HepG2 (cell line): ENCODE data around the gene RLF. TPM values are rescaled to one million over a fixed set of nuclear protein-coding genes. Genes with fewer than 3 reads are reported as not detected.

Source experiments
- ATAC-seq: fragments of 200-7000 bp; cut with Tn5 transposase; 3 replicates; pipeline ENCODE4 v1.9.1; 2020; ENCODE audit warnings: mild to moderate bottlenecking, moderate library complexity
- BruUV-seq: library from RNA; stranded (reverse); fragments of 400-500 nt; replicated peaks from 2 replicates; lab custom pipeline; 2021; lab: Mats Ljungman, UMichigan
- CTCF ChIA-PET: fragments of 300-600 bp; formaldehyde crosslinking; extraction: SDS; loops from one replicate; lab custom pipeline; 2021; ENCODE audit warnings: low total read pairs, inconsistent platforms, low intra/inter-chr PET ratio; lab: Yijun Ruan, JAX
- POLR2A ChIA-PET: fragments of 350-600 bp; sonication (Branson Sonifier 250); formaldehyde crosslinking; loops from one replicate; lab custom pipeline; 2020; ENCODE audit warnings: antibody characterized with exemption, inconsistent platforms; lab: Yijun Ruan, JAX
- DNase-seq: peaks from one replicate; pipeline ENCODE4 v3.0.0-alpha.2; 2015; ENCODE audit warnings: low spot score
- FAIRE-seq: peaks from 3 replicates; lab custom pipeline; 2011; peaks lifted over from hg19 to GRCh38; lab: Jason Lieb, UNC
- H2AFZ ChIP-seq: one replicate; pipeline ENCODE4 v1.6.1; 2011; ENCODE audit warnings: low read length, inconsistent platforms
- H3K27ac ChIP-seq: fragments of 300-600 bp; 3 replicates; pipeline ENCODE4 v1.8.0; 2011; ENCODE audit warnings: mixed run types, mild to moderate bottlenecking, mixed read lengths, low read length, inconsistent platforms; ENCODE audit not compliant: insufficient read depth; ENCODE audit errors: extremely low read length
- H3K27me3 ChIP-seq, 2 experiments: fragments of 200-600 bp in 1 of 2; 2 replicates in 1 of 2; 3 replicates in 1 of 2; pipeline versions ENCODE4 v1.6.0 to v1.8.0; 2011; ENCODE audit warnings: low read length in 2 of 2, mild to moderate bottlenecking in 2 of 2, moderate library complexity in 2 of 2, inconsistent platforms in 1 of 2; ENCODE audit not compliant: insufficient read depth in 2 of 2, control insufficient read depth in 1 of 2
- H3K36me3 ChIP-seq, 2 experiments: fragments of 200-600 bp in 1 of 2; replicated peaks in 1 of 2; 2 replicates in 1 of 2; 3 replicates in 1 of 2; pipeline versions ENCODE4 v1.5.1 to v1.8.0; 2011; ENCODE audit warnings: low read length in 2 of 2, inconsistent platforms in 1 of 2; ENCODE audit not compliant: insufficient read depth in 2 of 2, control insufficient read depth in 1 of 2
- H3K4me1 ChIP-seq: 2 replicates; pipeline ENCODE4 v1.5.1; 2012; ENCODE audit warnings: low read length, inconsistent platforms; ENCODE audit not compliant: insufficient read depth
- H3K4me2 ChIP-seq: 2 replicates; pipeline ENCODE4 v1.6.0; 2011; ENCODE audit warnings: low read depth, low read length, inconsistent platforms
- H3K4me3 ChIP-seq, 3 experiments: fragments of 200-600 bp in 1 of 3; sonication (generic), shearing (Covaris generic) in 1 of 3; replicated peaks in 1 of 3; 2 replicates each; pipeline ENCODE4 v1.5.1; 2011 to 2016; ENCODE audit warnings: low read length in 3 of 3, inconsistent platforms in 2 of 3, low read depth in 2 of 3, mild to moderate bottlenecking in 2 of 3, control low read depth in 1 of 3, mixed read lengths in 1 of 3; ENCODE audit not compliant: insufficient read depth in 1 of 3
- H3K79me2 ChIP-seq: one replicate; pipeline ENCODE4 v1.6.1; 2011; ENCODE audit warnings: low read length, inconsistent platforms; ENCODE audit not compliant: insufficient read depth
- H3K9ac ChIP-seq: 2 replicates; pipeline ENCODE4 v1.6.0; 2011; ENCODE audit warnings: mild to moderate bottlenecking, low read depth, low read length, inconsistent platforms; ENCODE audit not compliant: insufficient read depth
- H3K9me3 ChIP-seq: 2 replicates; pipeline ENCODE4 v1.5.1; 2012; ENCODE audit warnings: mild to moderate bottlenecking, low read length
- H4K20me1 ChIP-seq: 2 replicates; pipeline ENCODE4 v1.6.0; 2011; ENCODE audit warnings: inconsistent platforms, mild to moderate bottlenecking, low read length, moderate library complexity; ENCODE audit not compliant: insufficient read depth
- CCAR2 ChIP-seq: fragments of 200-400 bp; formaldehyde crosslinking; optimal IDR thresholded peaks from 2 replicates; pipeline ENCODE3; 2018; ENCODE audit warnings: low read depth, mild to moderate bottlenecking, low read length, moderate library complexity
- MAFK ChIP-seq, 2 experiments: IDR thresholded peaks in 1 of 2; conservative IDR thresholded peaks in 1 of 2; 2 replicates each; pipeline ENCODE4 v1.6.1; 2011; ENCODE audit warnings: improper control_type of control experiment in 2 of 2, low read length in 2 of 2
- U2AF1 ChIP-seq: fragments of 200-400 bp; formaldehyde crosslinking; optimal IDR thresholded peaks from 2 replicates; pipeline ENCODE3; 2017; ENCODE audit warnings: mild to moderate bottlenecking, low read depth, low read length
- WGBS: methylation state at CpG from one replicate; pipeline ENCODE4 v1.1.6; 2017; ENCODE audit warnings: low lambda C conversion rate; 5-methylcytosine and 5-hydroxymethylcytosine counted together
- in situ Hi-C: cut with HindIII; loops from 2 replicates; pipeline ENCODE4 v1.10.0; 2017; ENCODE audit warnings: low pct_unique_long_range_greater_than_20kb; ENCODE audit not compliant: extremely low pct_ligation_motif_present
- intact Hi-C: fragments of 100-400 bp; cut with micrococcal nuclease; formaldehyde crosslinking; loops from one replicate; pipeline ENCODE4 v1.10.0; 2022; ENCODE audit not compliant: unreplicated experiment
- polyA plus RNA-seq, 8 experiments: library from polyadenylated mRNA; depleted of rRNA in 3 of 8; stranded (reverse) in 7 of 8; unstranded in 1 of 8; fragments of >200 nt; fragmentation: Illumina TruSeq in 4 of 8; extraction: Trizol in 4 of 8; gene quantifications; 2 replicates each; pipeline versions ENCODE4 v1.2.1 to v1.2.3, GENCODE V29; 2011 to 2016; ENCODE audit warnings: low read depth in 4 of 8, missing spikeins in 1 of 8, mixed read lengths in 1 of 8; ENCODE audit not compliant: insufficient read depth in 1 of 8
- total RNA-seq, 5 experiments: library from RNA; depleted of rRNA; stranded (reverse); fragments of >200 nt; fragmentation: Illumina TruSeq; extraction: Trizol; gene quantifications; 2 replicates each; pipeline ENCODE4 v1.2.3, GENCODE V29; 2016; ENCODE audit warnings: low read depth in 1 of 5
- TF ChIP-seq, protein P1 (sequence below): sonication (generic); formaldehyde crosslinking; IDR thresholded peaks from 2 replicates; pipeline ENCODE4 v1.5.0; 2020; ENCODE audit warnings: mild to moderate bottlenecking, missing genetic modification reagents, moderate library complexity
- TF ChIP-seq, protein P2 (sequence below): sonication (generic); formaldehyde crosslinking; IDR thresholded peaks from 2 replicates; pipeline ENCODE4 v1.5.1; 2020; ENCODE audit warnings: missing genetic modification reagents, mild to moderate bottlenecking, borderline replicate concordance
- TF ChIP-seq, protein P3 (sequence below): IDR thresholded peaks from 2 replicates; pipeline ENCODE4 v1.6.1; 2018; ENCODE audit warnings: missing genetic modification reagents

The RLF gene
- total and polyA plus RNA-seq, 2 of the 13 experiments (the other 11 are each of a cell fraction or from before 2014, with no cell fraction given): 9.0 to 15.7 TPM

DNA sequence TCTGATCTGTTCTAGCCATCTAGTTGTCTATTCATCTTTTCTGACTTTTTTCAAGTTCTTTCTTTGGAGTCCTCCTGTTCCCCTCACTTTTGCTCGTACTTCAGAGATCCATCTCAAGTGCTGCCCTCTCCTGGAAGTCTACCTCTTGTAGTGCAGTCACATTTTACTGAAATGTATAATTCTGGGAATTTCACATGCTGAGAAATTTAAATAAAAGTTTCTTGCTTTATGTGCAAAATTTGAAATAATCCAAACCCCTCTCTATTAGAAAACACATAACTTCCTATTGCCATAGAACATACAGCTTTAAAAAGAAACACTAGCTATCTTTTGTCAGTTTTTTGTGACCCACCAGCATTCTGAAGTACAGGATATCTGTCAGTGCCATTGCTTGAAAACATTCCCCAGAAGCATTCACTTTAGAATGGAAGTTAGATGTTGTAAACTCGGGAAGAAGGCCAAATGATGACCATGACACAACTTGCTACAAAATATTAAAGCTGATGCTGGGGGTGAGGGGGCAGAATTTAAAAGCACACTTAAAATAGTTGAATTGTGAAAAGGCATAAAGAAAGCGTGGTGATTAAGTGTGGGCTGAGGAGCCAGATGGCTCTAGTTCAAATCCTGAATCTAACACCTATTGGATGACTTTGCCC lies 22.0 kb downstream of the RLF start:
- peaks cover 94% of the 10 kb centered on the region for H3K79me2 ChIP-seq
- no peak overlapping the region for H3K4me3 ChIP-seq
- no peak overlapping the region for H3K9ac ChIP-seq
- ATAC-seq (0 out of 3 replicates have a peak, but pooled peaks have one; percentile 31), FAIRE-seq (peak; percentile 76), DNase-seq (peak; percentile 22)
- H3K27me3 ChIP-seq: no peaks in the 10 kb centered on the region; a peak in 1 of 5 replicates
- in situ Hi-C loops: no loop called here
- 79% methylated on average over 3 of the region's 3 CpGs for WGBS
- H4K20me1 ChIP-seq: peaks cover 85% of the 10 kb centered on the region
- POLR2A ChIA-PET: no interaction called here
- H3K4me2 ChIP-seq: no peak overlapping the region
- TF ChIP-seq U2AF1 (no peak), CCAR2 (no peak), MAFK (conservative IDR thresholded peaks at IDR 0.05 in 1 of 2, IDR thresholded peaks at IDR 0.05 in 1 of 2; ENCODE audit: low read length in 2 of 2) (no peak)
- TF ChIP-seq, protein P1, sequence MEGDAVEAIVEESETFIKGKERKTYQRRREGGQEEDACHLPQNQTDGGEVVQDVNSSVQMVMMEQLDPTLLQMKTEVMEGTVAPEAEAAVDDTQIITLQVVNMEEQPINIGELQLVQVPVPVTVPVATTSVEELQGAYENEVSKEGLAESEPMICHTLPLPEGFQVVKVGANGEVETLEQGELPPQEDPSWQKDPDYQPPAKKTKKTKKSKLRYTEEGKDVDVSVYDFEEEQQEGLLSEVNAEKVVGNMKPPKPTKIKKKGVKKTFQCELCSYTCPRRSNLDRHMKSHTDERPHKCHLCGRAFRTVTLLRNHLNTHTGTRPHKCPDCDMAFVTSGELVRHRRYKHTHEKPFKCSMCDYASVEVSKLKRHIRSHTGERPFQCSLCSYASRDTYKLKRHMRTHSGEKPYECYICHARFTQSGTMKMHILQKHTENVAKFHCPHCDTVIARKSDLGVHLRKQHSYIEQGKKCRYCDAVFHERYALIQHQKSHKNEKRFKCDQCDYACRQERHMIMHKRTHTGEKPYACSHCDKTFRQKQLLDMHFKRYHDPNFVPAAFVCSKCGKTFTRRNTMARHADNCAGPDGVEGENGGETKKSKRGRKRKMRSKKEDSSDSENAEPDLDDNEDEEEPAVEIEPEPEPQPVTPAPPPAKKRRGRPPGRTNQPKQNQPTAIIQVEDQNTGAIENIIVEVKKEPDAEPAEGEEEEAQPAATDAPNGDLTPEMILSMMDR (CRISPR knock-in tag): peak; percentile 34
- TF ChIP-seq, protein P2, sequence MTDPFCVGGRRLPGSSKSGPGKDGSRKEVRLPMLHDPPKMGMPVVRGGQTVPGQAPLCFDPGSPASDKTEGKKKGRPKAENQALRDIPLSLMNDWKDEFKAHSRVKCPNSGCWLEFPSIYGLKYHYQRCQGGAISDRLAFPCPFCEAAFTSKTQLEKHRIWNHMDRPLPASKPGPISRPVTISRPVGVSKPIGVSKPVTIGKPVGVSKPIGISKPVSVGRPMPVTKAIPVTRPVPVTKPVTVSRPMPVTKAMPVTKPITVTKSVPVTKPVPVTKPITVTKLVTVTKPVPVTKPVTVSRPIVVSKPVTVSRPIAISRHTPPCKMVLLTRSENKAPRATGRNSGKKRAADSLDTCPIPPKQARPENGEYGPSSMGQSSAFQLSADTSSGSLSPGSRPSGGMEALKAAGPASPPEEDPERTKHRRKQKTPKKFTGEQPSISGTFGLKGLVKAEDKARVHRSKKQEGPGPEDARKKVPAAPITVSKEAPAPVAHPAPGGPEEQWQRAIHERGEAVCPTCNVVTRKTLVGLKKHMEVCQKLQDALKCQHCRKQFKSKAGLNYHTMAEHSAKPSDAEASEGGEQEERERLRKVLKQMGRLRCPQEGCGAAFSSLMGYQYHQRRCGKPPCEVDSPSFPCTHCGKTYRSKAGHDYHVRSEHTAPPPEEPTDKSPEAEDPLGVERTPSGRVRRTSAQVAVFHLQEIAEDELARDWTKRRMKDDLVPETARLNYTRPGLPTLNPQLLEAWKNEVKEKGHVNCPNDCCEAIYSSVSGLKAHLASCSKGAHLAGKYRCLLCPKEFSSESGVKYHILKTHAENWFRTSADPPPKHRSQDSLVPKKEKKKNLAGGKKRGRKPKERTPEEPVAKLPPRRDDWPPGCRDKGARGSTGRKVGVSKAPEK: no peak
- TF ChIP-seq, protein P3, sequence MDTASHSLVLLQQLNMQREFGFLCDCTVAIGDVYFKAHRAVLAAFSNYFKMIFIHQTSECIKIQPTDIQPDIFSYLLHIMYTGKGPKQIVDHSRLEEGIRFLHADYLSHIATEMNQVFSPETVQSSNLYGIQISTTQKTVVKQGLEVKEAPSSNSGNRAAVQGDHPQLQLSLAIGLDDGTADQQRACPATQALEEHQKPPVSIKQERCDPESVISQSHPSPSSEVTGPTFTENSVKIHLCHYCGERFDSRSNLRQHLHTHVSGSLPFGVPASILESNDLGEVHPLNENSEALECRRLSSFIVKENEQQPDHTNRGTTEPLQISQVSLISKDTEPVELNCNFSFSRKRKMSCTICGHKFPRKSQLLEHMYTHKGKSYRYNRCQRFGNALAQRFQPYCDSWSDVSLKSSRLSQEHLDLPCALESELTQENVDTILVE (CRISPR knock-in tag): 0 out of 2 replicates have a peak, but pooled peaks have one; percentile 21
- H3K27ac ChIP-seq: no peak overlapping the region
- no peaks in the 10 kb centered on the region for H3K4me1 ChIP-seq
- no TSS peak for BruUV-seq
- CTCF ChIA-PET: interaction anchor here (1.1 to 1.4 kb wide), 2 partner anchors 30 to 156 kb away, joined by 3 read pairs; no protein-coding TSS in a partner anchor
- intact Hi-C loops: no loop called here
- no peaks in the 10 kb centered on the region for H3K9me3 ChIP-seq
- H3K36me3 ChIP-seq: 0 out of 5 replicates have a peak, but pooled peaks cover 0 to 3% of the 10 kb centered on the region in 2 experiments
- no peak overlapping the region for H2AFZ ChIP-seq
